Fibroblast of lung (primary cell): Measurements from ENCODE around the gene KLHL26.

ENCODE experiments used
- EZH2 ChIP-seq: IDR thresholded peaks from 2 replicates; pipeline ENCODE4 v1.5.1; 2012; ENCODE audit warnings: low read length, control low read depth, mild to moderate bottlenecking; ENCODE audit errors: missing control alignments
- TF ChIP-seq, protein P1 (sequence below), 2 donors: IDR thresholded peaks in 1 of 2; conservative IDR thresholded peaks in 1 of 2; 1 replicate in 1 of 2; 2 replicates in 1 of 2; pipeline ENCODE4 v1.5.1; 2011 to 2012; ENCODE audit warnings: low read length in 2 of 2, control low read depth in 1 of 2, inconsistent platforms in 1 of 2, low read depth in 1 of 2, mild to moderate bottlenecking in 1 of 2

GRCh38 chr19:18647371-18647767 is 10.5 kb downstream of the KLHL26 start:
- TF ChIP-seq, protein P1, sequence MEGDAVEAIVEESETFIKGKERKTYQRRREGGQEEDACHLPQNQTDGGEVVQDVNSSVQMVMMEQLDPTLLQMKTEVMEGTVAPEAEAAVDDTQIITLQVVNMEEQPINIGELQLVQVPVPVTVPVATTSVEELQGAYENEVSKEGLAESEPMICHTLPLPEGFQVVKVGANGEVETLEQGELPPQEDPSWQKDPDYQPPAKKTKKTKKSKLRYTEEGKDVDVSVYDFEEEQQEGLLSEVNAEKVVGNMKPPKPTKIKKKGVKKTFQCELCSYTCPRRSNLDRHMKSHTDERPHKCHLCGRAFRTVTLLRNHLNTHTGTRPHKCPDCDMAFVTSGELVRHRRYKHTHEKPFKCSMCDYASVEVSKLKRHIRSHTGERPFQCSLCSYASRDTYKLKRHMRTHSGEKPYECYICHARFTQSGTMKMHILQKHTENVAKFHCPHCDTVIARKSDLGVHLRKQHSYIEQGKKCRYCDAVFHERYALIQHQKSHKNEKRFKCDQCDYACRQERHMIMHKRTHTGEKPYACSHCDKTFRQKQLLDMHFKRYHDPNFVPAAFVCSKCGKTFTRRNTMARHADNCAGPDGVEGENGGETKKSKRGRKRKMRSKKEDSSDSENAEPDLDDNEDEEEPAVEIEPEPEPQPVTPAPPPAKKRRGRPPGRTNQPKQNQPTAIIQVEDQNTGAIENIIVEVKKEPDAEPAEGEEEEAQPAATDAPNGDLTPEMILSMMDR (conservative IDR thresholded peaks at IDR 0.05 in 1 of 2, IDR thresholded peaks at IDR 0.05 in 1 of 2; ENCODE audit: low read depth in 1 of 2, low read length in 2 of 2), result no peak
- TF ChIP-seq EZH2, result no peak
